RWPE2 (cell line): ENCODE data around the gene P2RY11.
A peak's percentile ranks its signal among the peaks of the same experiment; 100 is the strongest.

Source experiments
- ATAC-seq: fragments of 200-7000 bp; cut with Tn5 transposase; 3 replicates; pipeline ENCODE4 v1.9.1; 2021; ENCODE audit warnings: low read depth
- DNase-seq: peaks from one replicate; pipeline ENCODE4 v3.0.0-alpha.2; 2020; ENCODE audit warnings: low spot score
- H3K27ac ChIP-seq: fragments of 450-650 bp; 2 replicates; pipeline ENCODE4 v1.5.1; 2017; ENCODE audit warnings: mild to moderate bottlenecking; ENCODE audit not compliant: poor library complexity, severe bottlenecking
- H3K27me3 ChIP-seq: fragments of 250-450 bp; sonication (Bioruptor Pico); 2 replicates; pipeline ENCODE4 v1.5.1; 2021; ENCODE audit warnings: mild to moderate bottlenecking, moderate library complexity; ENCODE audit not compliant: insufficient read depth, poor library complexity, severe bottlenecking
- H3K36me3 ChIP-seq: fragments of 250-450 bp; sonication (Bioruptor Pico); 2 replicates; pipeline ENCODE4 v1.5.1; 2020; ENCODE audit warnings: low read depth, mild to moderate bottlenecking, moderate library complexity
- H3K4me1 ChIP-seq: fragments of 250-450 bp; sonication (Bioruptor Pico); 2 replicates; pipeline ENCODE4 v1.5.1; 2021; ENCODE audit warnings: mild to moderate bottlenecking, moderate library complexity; ENCODE audit not compliant: insufficient read depth, poor library complexity, severe bottlenecking
- H3K4me3 ChIP-seq: fragments of 250-450 bp; sonication (Bioruptor Pico); 2 replicates; pipeline ENCODE4 v1.5.1; 2021; ENCODE audit warnings: mild to moderate bottlenecking, moderate library complexity; ENCODE audit not compliant: severe bottlenecking
- H3K9me3 ChIP-seq: fragments of 250-450 bp; sonication (Bioruptor Pico); 2 replicates; pipeline ENCODE4 v1.5.1; 2021; ENCODE audit warnings: mild to moderate bottlenecking, moderate library complexity; ENCODE audit not compliant: severe bottlenecking
- TF ChIP-seq, protein P1 (sequence below): fragments of 450-650 bp; IDR thresholded peaks from one replicate; pipeline ENCODE4 v1.5.1; 2017; ENCODE audit warnings: mild to moderate bottlenecking, moderate library complexity; ENCODE audit not compliant: poor library complexity, severe bottlenecking

The P2RY11 gene

DNA sequence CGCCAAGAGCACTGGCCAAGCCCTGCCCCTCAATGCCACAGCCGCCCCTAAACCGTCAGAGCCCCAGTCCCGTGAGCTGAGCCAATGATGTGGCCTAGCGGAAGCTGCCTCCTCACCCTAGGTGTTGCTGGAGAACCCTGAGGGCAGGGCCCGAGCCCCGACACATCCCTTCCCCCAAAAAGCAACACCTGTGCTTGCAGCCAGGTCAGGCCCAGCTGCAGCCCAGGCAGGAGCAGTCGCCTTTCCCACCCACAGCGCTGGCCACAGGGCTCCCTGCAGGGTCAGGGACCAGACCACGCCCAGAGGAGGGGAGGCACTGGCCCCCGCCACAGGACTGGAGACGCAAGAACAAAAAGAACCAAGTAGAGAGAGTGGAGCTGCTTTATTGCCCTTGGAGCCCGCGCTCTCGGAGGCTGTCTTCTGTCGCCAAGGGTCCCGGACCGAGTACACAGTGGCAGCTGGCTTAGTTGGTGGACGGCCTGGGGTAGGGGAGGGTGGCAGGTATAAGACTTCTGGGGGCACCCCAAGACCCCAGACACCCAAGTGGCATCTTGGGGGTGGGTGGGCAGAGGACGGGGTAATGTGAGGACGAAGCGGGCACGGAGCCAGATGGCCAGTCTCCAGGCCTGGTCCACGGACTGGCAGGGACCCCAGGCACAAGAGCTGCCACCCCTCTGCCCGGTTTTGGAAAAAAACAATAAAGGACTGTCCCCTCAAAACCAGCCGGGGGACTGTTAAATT is 3.3 kb downstream of the P2RY11 start:
- H3K9me3 ChIP-seq: no peaks in the 10 kb centered on the region
- TF ChIP-seq, protein P1, sequence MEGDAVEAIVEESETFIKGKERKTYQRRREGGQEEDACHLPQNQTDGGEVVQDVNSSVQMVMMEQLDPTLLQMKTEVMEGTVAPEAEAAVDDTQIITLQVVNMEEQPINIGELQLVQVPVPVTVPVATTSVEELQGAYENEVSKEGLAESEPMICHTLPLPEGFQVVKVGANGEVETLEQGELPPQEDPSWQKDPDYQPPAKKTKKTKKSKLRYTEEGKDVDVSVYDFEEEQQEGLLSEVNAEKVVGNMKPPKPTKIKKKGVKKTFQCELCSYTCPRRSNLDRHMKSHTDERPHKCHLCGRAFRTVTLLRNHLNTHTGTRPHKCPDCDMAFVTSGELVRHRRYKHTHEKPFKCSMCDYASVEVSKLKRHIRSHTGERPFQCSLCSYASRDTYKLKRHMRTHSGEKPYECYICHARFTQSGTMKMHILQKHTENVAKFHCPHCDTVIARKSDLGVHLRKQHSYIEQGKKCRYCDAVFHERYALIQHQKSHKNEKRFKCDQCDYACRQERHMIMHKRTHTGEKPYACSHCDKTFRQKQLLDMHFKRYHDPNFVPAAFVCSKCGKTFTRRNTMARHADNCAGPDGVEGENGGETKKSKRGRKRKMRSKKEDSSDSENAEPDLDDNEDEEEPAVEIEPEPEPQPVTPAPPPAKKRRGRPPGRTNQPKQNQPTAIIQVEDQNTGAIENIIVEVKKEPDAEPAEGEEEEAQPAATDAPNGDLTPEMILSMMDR: no peak
- no peaks in the 10 kb centered on the region for H3K4me1 ChIP-seq
- DNase-seq: no peak
- peak; percentile 1 for ATAC-seq
- H3K27me3 ChIP-seq: no peaks in the 10 kb centered on the region
- H3K27ac ChIP-seq: no peak overlapping the region
- peaks cover 65% of the 10 kb centered on the region for H3K36me3 ChIP-seq
- no peak overlapping the region for H3K4me3 ChIP-seq

DNA sequence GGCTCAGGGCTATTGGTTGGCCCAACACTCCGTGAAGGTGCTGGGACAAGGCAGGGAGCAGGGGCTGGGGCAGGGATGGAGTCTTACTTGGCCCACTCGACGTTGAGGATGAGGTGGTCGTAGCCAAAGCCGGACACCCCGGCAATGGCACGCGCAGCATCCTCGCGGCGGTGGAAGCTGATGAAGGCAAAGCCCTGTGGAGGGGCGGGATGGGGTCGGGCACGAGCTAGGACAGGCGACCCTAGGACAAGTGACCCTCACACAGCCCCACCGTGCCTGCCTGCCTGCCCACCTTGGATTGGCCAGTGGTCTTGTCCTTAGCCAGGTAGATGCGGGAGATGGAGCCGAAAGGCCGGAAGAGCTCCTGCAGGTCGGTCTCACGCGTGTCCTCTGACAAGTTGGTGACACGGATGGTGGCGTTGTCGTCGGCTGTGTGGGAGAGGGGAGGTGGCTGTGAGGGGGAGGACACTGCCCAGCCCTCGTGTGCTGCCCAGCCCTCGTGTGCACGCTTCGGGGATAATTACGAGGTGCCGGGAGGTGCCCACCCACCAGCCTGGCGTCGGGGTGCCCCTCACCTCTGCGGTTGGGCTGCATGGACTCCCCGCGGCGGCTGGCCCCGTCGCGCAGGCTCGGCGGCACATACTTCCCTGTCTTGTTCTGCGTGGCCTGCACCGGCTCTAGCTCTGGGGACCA is 4.0 kb downstream of the P2RY11 start:
- Histone ChIP-seq H3K4me1 (peaks cover 3% of the 10 kb centered on the region), H3K27ac (no peak overlapping the region), H3K36me3 (peaks cover 58% of the 10 kb centered on the region), H3K27me3 (no peaks in the 10 kb centered on the region), H3K4me3 (no peak overlapping the region), H3K9me3 (no peaks in the 10 kb centered on the region)
- no peak for DNase-seq
- no peak for ATAC-seq
- TF ChIP-seq, protein P1: no peak

DNA sequence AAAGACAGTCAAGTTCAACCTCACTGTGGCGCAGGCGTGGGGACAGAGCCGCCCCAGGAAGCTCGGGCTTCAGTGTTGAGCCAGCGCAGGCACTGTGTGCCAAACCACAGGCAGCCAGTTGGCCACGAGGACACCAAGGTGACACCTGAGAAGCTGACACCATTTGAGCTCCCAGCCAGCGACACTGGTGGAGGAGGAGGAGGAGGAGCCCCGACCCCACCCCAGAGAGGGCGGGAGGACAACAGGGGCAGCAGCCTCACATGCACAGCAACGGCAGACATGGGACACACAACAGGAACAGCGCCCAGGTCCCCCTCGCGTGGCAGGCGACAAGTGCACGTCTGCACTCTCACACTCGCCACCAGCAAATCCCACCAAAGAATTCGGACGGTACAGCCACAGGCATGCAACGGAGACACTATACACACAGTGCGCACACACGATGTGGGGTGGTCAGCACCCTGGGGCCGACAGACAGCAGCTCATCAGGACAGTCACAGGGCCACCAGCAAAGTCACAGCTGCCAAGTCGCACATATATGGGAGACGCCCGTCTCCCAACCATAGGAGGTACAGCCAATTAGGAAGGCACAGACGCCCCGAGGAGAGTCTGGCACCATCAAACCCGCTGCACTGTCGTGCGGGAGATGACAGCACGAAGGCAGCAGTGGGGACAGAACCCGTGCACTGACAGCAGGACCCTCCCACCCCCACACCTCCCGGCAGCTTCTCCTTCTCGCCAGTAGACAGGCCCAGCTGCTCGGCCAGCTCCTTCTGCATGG is 4.8 kb downstream of the P2RY11 start:
- TF ChIP-seq, protein P1: no peak
- H3K4me1 ChIP-seq: peaks cover 9% of the 10 kb centered on the region
- ATAC-seq (no peak), DNase-seq (no peak)
- no peak overlapping the region for H3K27ac ChIP-seq
- H3K4me3 ChIP-seq: no peak overlapping the region
- H3K27me3 ChIP-seq: no peaks in the 10 kb centered on the region
- peaks cover 51% of the 10 kb centered on the region for H3K36me3 ChIP-seq
- no peaks in the 10 kb centered on the region for H3K9me3 ChIP-seq

DNA sequence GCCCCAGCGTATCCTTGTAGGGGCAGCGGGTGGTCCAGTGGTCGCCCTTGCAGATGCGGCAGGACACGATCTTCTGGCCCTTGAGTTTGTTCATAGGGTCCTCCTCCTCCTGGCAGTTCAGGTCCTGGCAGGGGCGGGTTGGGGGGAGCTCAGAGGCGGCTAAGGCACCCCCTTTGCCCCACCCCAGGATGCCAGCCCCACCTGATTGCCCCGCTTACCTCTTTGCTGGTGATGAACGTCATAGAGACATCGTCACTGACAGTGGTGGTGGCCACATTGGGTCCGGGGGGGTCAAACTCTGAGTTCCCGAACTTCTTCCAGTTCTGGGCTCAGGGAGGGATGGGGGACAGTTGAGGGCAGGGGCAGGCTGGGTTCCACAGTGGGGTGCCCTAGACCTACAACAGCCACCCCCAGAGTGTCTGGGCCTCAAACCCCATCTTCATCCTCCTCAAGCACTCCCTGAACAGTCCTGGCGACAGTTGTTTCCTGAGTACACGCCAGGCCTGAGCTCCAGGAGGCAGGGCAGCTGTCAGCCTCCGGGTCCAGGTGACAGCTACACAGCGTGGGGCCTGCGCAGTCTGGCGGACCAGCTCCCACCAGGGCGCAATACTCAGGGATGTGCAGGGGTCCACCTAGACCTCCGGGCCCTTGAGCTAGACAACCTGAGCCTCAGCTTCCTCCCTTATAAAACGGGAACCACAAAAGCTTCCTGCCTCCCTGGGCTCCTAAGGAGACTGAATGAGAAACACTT is 5.5 kb downstream of the P2RY11 start:
- no peak for DNase-seq
- Histone ChIP-seq H3K9me3 (no peaks in the 10 kb centered on the region), H3K27ac (no peak overlapping the region)

More for the DNA sequence above, 5.5 kb downstream of the P2RY11 start:
- H3K27me3 ChIP-seq: no peaks in the 10 kb centered on the region
- no peak for ATAC-seq
- peaks cover 46% of the 10 kb centered on the region for H3K36me3 ChIP-seq
- no peak overlapping the region for H3K4me3 ChIP-seq
- peaks cover 9% of the 10 kb centered on the region for H3K4me1 ChIP-seq
- TF ChIP-seq, protein P1: no peak
